DND-41 (cell line): ENCODE measurements around the gene BRF1.

Experiments used
- EZH2 ChIP-seq: IDR thresholded peaks from 3 replicates; pipeline ENCODE4 v1.6.1; 2012; ENCODE audit warnings: borderline replicate concordance, low read depth, mild to moderate bottlenecking, moderate library complexity, low read length, inconsistent platforms; ENCODE audit not compliant: severe bottlenecking
- TF ChIP-seq, protein P1 (sequence below): IDR thresholded peaks from 2 replicates; pipeline ENCODE4 v1.5.1; 2012; ENCODE audit warnings: borderline replicate concordance, low read length, moderate library complexity, mild to moderate bottlenecking; ENCODE audit not compliant: poor library complexity, severe bottlenecking; ENCODE audit errors: extremely low read depth

DNA sequence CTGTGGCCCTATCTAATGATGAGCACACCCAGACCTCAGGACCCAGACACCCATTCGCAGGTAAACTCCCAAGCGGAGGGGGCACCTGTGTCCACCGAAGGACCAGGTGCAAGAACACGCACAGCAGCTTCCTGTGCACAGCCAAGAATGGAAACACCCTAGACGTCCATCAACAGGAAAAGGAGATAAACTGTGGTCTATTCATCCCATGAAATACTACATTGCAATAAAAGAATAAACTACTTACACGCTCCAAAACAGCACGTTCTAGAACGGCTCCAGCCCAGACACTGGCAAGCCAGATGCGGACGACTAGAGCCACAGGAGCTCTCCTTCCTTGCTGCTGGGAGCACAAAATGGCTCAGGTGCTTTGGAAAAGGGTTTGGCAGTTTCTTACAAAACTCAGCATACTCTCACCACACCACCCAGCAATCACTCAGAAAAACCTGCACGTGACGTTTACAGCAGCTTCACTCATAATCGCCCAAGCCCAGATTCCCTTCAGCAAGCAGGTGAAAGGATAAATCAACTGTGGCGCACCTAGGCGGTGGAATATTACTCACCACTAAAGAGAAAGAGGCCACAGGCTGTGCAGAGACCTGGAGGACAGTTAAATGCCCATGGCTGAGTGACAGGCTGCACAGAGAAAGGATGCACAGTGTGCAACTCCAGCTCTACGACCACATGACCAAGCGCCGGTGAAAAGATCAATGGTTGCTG lies 21.0 kb downstream of the BRF1 start:
- TF ChIP-seq, protein P1, sequence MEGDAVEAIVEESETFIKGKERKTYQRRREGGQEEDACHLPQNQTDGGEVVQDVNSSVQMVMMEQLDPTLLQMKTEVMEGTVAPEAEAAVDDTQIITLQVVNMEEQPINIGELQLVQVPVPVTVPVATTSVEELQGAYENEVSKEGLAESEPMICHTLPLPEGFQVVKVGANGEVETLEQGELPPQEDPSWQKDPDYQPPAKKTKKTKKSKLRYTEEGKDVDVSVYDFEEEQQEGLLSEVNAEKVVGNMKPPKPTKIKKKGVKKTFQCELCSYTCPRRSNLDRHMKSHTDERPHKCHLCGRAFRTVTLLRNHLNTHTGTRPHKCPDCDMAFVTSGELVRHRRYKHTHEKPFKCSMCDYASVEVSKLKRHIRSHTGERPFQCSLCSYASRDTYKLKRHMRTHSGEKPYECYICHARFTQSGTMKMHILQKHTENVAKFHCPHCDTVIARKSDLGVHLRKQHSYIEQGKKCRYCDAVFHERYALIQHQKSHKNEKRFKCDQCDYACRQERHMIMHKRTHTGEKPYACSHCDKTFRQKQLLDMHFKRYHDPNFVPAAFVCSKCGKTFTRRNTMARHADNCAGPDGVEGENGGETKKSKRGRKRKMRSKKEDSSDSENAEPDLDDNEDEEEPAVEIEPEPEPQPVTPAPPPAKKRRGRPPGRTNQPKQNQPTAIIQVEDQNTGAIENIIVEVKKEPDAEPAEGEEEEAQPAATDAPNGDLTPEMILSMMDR = no peak
- TF ChIP-seq EZH2 = no peak
